Effector memory CD8-positive, alpha-beta T cell (primary cell): Measurements from ENCODE around the gene GTF2I.
"Not testable (repeated sequence)": the region's sequence is repeated elsewhere in the genome, so short reads cannot be mapped to it uniquely, and the experiment has no call there.

Source experiments
- ATAC-seq: fragments of 150-1000 bp; cut with Tn5 transposase; replicated peaks from 2 replicates; pipeline ENCODE4 v1.10.0; 2021; ENCODE audit warnings: mild to moderate bottlenecking, moderate library complexity
- DNase-seq, 3 experiments: peaks; one replicate each; pipeline ENCODE4 v3.0.0; 2021
- H3K27ac Mint-ChIP-seq, 2 donors: one replicate each; pipeline ENCODE4 v1.8.0; 2022; ENCODE audit warnings: mild to moderate bottlenecking in 2 of 2, mixed read lengths in 2 of 2, moderate library complexity in 2 of 2
- H3K27me3 Mint-ChIP-seq, 2 donors: one replicate each; pipeline ENCODE4 v1.8.0; 2022; ENCODE audit warnings: mixed read lengths in 2 of 2
- H3K36me3 Mint-ChIP-seq: one replicate; pipeline ENCODE4 v1.8.0; 2022; ENCODE audit warnings: mild to moderate bottlenecking, moderate library complexity, mixed read lengths; ENCODE audit not compliant: insufficient read depth
- H3K4me1 Mint-ChIP-seq, 2 donors: one replicate each; pipeline ENCODE4 v1.8.0; 2022; ENCODE audit warnings: low read depth in 2 of 2, mixed read lengths in 2 of 2
- H3K4me3 Mint-ChIP-seq, 2 donors: one replicate each; pipeline ENCODE4 v1.8.0; 2022; ENCODE audit warnings: mild to moderate bottlenecking in 2 of 2, mixed read lengths in 2 of 2, moderate library complexity in 2 of 2
- H3K9me3 Mint-ChIP-seq, 2 donors: one replicate each; pipeline ENCODE4 v1.8.0; 2022; ENCODE audit warnings: mixed read lengths in 2 of 2

Gene GTF2I

DNA sequence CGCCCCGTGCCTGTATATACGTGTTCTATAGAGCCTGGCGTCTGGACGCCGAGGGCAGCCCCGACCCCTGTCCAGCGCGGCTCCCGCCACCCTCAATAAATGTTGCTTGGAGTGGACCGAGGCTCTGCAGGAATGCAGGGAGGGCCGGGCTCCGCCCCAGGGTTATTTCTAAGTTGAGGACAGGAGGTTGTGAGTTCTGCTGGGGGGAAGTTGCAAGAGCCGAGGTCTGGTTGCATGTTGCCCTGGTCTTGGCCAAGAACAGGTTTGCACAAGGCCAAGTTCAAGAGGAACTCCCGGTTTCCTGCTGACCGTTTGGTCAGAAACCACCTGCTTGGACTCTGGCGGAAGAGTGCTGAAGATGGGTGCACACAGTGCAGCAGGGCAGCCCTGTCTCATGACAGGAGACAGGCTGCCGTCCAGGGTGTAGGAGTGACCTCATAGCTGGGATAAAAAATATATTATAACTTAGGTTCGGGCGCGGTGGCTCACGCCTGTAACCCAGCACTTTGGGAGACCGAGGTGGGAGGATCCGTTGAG lies 131.8 kb downstream of the GTF2I start:
- ATAC-seq = not testable (repeated sequence)

DNA sequence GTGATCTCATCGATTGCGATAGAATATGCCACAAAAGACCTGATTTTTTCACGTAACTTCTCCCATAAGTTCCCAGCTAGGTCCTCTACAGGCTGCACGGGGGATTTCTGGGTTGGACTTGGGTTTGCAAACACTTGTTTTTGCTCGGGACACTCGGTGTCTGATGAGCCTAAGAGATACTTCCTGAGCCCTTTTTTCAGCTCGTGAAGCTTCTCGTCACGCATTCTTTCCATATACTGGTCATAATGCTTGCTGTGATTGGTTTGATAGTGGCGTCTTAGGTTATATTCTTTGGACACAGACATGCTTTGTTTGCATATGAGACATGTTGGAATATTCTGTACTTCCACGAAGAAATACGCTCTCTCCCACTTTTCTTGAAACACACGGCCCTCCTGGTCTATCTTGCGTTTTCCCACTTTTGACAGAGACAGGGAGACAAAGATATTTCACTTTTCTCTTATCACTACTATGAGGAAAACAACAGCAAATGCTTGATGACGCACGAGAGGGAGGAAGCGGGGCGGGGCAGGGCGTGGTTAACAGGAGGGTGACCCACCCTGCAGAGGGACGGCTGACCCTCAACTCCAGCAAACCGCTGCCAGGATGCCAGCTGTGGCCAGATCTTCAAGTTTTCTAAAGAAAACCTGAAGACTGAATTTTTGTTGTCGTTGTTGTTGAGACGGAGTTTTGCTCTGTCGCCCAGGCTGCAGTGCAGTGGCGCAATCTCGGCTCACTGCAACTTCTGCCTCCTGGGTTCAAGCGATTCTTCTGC lies 140.5 kb downstream of the GTF2I start:
- H3K9me3 Mint-ChIP-seq, H3K27ac Mint-ChIP-seq, H3K27me3 Mint-ChIP-seq, ATAC-seq, DNase-seq, H3K4me3 Mint-ChIP-seq, H3K36me3 Mint-ChIP-seq, H3K4me1 Mint-ChIP-seq: not testable (repeated sequence)

More for the DNA sequence above, 131.8 kb downstream of the GTF2I start:
- not testable (repeated sequence) for H3K4me1 Mint-ChIP-seq, H3K27me3 Mint-ChIP-seq, DNase-seq, H3K36me3 Mint-ChIP-seq, H3K27ac Mint-ChIP-seq, H3K4me3 Mint-ChIP-seq, H3K9me3 Mint-ChIP-seq

DNA sequence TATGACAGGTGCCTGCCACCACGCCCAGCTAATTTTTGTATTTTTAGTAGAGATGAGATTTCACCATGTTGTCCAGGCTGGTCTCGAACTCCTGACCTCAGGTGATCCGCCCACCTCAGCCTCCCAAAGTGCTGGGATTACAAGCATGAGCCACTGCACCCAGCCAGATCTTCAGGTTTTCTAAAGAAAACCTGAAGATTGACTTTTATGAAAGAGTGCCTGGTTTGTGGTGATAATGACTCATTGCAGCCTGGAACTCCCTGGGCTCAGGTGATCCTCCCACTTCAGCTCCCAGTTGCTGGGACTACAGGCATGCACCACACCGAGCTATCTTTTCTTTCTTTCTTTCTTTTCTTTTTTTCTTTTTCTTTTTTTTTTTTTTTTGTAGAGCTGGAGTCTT lies 141.1 kb downstream of the GTF2I start:
- not testable (repeated sequence) for H3K27ac Mint-ChIP-seq, H3K36me3 Mint-ChIP-seq, DNase-seq, ATAC-seq, H3K9me3 Mint-ChIP-seq, H3K4me1 Mint-ChIP-seq, H3K27me3 Mint-ChIP-seq, H3K4me3 Mint-ChIP-seq
